HFFc6 (cell line): Measurements from ENCODE around the gene ATP6V1G1. TPM values are rescaled to one million over a fixed set of nuclear protein-coding genes. Genes with fewer than 3 reads are reported as not detected.

Experiments used
- DNase-seq: peaks from one replicate; pipeline ENCODE4 v3.0.0-alpha.2; 2018
- H3K27ac Mint-ChIP-seq: 2 replicates; pipeline ENCODE4 v1.8.0; 2020; ENCODE audit warnings: mild to moderate bottlenecking, mixed read lengths
- H3K27me3 Mint-ChIP-seq: 2 replicates; pipeline ENCODE4 v1.8.0; 2021; ENCODE audit warnings: mild to moderate bottlenecking, moderate library complexity, mixed read lengths; ENCODE audit not compliant: insufficient read depth
- H3K36me3 Mint-ChIP-seq: 2 replicates; pipeline ENCODE4 v1.8.0; 2021; ENCODE audit warnings: low read depth, mixed read lengths
- H3K4me1 Mint-ChIP-seq: 2 replicates; pipeline ENCODE4 v1.8.0; 2020; ENCODE audit warnings: low read depth, mixed read lengths
- H3K4me3 Mint-ChIP-seq: 2 replicates; pipeline ENCODE4 v1.8.0; 2020; ENCODE audit warnings: mild to moderate bottlenecking, moderate library complexity, mixed read lengths
- H3K9me3 Mint-ChIP-seq: 2 replicates; pipeline ENCODE4 v1.8.0; 2020; ENCODE audit warnings: mild to moderate bottlenecking, mixed read lengths
- total RNA-seq, 6 experiments: library from RNA; stranded (reverse); fragmentation: NEBNext Ultra II Directional; extraction: Animal tissue kit (Norgen Biotek cat#: 25700); gene quantifications; 2 replicates in 1 of 6; 3 replicates in 5 of 6; pipeline ENCODE4 v1.2.3, GENCODE V29; 2021
- TF ChIP-seq, protein P1 (sequence below): fragments of 200-600 bp; sonication (generic); IDR thresholded peaks from 2 replicates; pipeline ENCODE4 v1.5.0; 2021; ENCODE audit warnings: antibody characterized with exemption, mild to moderate bottlenecking

Gene ATP6V1G1
- total RNA-seq, 6 experiments from 2014 or later = 74.2 to 104 (median 86.5) TPM

DNA sequence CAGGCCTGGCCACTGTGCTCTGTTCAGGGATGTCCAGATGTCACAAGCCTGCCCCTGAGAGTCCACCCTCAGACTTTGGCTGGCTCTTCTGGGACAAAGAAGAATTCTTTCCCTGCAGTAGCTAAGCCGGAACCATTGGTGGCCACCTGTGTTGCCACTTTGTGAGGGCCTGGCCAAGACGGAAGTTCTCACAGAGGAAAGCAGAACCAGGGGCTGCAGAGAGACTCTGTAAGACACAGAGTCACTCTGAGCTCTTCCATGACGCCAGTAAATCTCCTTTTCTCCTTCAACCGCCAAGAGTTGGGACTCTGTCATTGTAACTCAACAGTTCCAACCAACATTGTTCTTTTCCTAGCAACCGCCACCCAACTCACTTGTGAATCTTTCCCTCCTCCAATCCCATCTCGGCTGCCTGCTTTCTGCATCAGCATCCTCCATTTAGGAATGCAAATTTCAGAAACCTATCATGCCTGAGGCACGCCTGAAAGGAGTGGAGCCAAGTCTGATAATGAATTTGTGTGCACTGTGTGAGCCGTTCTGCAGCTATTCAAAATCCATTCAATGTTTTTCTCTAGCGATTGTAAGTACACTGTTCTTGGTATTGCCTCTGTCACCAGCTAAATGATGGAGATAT is 37.8 kb upstream of the ATP6V1G1 start:
- Mint-ChIP-seq H3K9me3 (no peaks in the 10 kb centered on the region), H3K27ac (peak overlapping the region; percentile 38; the same call in 1 of the 2 replicates)
- TF ChIP-seq, protein P1, sequence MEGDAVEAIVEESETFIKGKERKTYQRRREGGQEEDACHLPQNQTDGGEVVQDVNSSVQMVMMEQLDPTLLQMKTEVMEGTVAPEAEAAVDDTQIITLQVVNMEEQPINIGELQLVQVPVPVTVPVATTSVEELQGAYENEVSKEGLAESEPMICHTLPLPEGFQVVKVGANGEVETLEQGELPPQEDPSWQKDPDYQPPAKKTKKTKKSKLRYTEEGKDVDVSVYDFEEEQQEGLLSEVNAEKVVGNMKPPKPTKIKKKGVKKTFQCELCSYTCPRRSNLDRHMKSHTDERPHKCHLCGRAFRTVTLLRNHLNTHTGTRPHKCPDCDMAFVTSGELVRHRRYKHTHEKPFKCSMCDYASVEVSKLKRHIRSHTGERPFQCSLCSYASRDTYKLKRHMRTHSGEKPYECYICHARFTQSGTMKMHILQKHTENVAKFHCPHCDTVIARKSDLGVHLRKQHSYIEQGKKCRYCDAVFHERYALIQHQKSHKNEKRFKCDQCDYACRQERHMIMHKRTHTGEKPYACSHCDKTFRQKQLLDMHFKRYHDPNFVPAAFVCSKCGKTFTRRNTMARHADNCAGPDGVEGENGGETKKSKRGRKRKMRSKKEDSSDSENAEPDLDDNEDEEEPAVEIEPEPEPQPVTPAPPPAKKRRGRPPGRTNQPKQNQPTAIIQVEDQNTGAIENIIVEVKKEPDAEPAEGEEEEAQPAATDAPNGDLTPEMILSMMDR = no peak

DNA sequence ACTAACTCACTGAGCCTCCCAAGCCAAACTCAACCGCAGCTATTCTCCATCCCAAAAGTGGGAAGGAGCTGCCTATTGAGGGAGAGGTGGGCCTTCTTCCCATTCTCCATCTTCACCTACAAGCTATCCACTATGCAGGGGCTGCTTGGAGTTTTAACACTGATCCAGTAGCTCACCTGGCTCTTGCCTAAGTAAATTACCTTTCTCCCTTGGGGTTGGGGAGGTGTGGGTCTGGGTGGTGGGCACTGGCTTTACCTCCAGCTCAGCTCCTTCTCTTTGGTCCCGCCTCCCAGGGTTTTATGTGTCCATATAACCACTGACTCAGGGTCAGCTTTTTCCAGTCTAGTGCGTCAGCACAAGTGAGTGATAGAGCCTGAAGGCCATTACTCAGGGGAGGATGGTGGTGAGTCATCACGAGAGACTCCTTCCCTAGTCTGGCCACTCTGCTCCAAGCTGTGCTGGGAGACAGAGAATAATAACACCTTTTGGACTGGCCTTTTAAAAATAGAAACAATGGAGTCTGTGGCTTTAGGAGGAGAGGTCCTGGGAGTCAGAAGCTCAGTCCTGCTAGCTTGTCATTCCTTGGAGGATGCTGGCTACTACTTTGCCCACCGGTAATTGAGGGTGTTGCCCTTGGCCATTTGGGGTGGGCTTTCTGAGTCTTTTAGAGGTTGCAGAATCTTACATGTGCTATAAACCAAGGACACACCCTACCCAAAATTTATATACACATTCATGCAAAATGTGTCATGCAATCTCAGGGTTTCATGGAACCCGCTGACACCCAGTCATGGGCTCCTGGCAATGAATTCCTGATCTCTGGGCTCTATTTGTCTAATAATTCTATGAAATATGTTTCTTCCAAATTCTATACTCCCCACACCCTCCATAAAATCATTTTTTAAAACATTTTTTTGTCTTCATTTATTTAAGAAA is 35.6 kb upstream of the ATP6V1G1 start:
- Mint-ChIP-seq H3K4me1 (peaks cover 37% of the 10 kb centered on the region), H3K4me3 (peak overlapping the region; percentile 80), H3K27me3 (peaks cover 4% of the 10 kb centered on the region), H3K36me3 (no peaks in the 10 kb centered on the region; the same call in 1 of the 2 replicates), H3K27ac (peak overlapping the region; percentile 98), H3K9me3 (no peaks in the 10 kb centered on the region)
- TF ChIP-seq, protein P1 = 0 out of 2 replicates have a peak, but pooled peaks have one; percentile 10
- DNase-seq = peak; percentile 99

More for the DNA sequence above, 37.8 kb upstream of the ATP6V1G1 start:
- Mint-ChIP-seq H3K27me3 (peaks cover 4% of the 10 kb centered on the region), H3K4me3 (no peak overlapping the region; the same call in 1 of the 2 replicates), H3K4me1 (peaks cover 46% of the 10 kb centered on the region), H3K36me3 (no peaks in the 10 kb centered on the region; the same call in 1 of the 2 replicates)
- peak; percentile 53 for DNase-seq

DNA sequence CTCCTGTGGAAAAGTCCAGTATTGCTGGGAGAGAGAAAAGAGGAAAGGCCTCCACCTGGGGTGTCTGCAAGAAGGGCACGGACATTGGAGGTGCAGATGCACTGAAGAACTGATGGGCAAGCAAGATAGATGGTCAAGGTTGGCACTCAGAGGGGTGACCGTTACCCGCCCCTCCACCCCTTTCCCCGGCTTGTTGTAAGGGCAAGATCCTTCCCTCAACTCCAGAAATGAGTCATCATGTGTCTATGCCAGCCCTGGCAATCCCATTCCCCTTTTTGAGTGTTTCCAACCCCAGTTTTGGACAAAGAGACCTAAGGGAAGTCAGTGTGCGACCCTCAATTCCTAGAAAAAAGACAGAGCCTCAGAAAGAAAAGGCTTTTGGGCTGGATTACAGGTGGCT is 34.9 kb upstream of the ATP6V1G1 start:
- Mint-ChIP-seq H3K4me1 (peaks cover 31% of the 10 kb centered on the region), H3K4me3 (peak overlapping the region; percentile 80), H3K27me3 (peaks cover 4% of the 10 kb centered on the region), H3K9me3 (no peaks in the 10 kb centered on the region), H3K36me3 (no peaks in the 10 kb centered on the region; the same call in 1 of the 2 replicates), H3K27ac (peak overlapping the region; percentile 98)
- DNase-seq = no peak
- TF ChIP-seq, protein P1 = no peak

DNA sequence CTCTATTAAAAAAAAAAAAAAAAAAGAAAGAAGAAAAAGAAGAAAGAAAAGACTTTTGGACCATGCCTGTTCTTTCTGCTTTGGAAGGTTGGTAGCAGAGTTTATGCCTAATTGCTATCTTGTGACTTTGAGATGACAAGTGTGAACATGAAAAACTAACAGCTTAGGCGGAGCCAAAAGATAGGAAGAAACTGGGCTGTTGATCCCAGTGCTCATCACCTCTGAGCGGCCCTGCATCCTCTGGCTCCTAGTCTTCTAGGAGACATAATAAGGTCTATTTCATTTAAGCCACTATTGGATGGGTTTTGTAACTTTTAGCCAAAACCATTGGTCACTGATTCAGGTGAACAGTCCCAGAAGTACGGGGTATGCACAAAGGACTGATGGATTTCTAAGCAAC is 34.4 kb upstream of the ATP6V1G1 start:
- no peak overlapping the region for H3K4me3 Mint-ChIP-seq
- H3K27ac Mint-ChIP-seq = peak overlapping the region; percentile 98
- TF ChIP-seq, protein P1 = no peak
- H3K4me1 Mint-ChIP-seq = peaks cover 31% of the 10 kb centered on the region
- no peaks in the 10 kb centered on the region; the same call in 1 of the 2 replicates for H3K36me3 Mint-ChIP-seq
- no peak for DNase-seq
- H3K9me3 Mint-ChIP-seq = no peaks in the 10 kb centered on the region
- peaks cover 5% of the 10 kb centered on the region for H3K27me3 Mint-ChIP-seq

DNA sequence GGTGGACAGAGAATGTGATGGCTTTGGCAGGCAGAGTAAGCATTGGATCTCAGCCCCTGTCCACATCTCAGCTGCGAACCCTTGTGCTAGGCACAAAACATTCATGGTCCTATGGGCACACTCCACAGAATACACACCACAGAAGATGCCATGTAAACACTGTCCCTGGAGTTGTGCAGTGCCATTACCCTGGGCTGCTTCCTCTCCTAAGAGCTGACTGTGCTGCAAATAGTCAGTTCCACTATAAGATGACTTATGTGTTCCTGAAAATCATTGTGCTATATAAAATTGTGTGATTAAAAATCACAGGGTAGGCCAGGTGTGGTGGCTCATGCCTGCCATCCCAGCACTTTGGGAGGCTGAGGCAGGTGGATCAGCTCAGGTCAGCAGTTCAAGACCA is 31.9 kb upstream of the ATP6V1G1 start:
- Mint-ChIP-seq H3K27ac (no peak overlapping the region), H3K4me3 (no peak overlapping the region)
- TF ChIP-seq, protein P1 = no peak

More for the DNA sequence above, 31.9 kb upstream of the ATP6V1G1 start:
- DNase-seq = no peak
- no peaks in the 10 kb centered on the region for H3K36me3 Mint-ChIP-seq
- peaks cover 5% of the 10 kb centered on the region; the same call in 1 of the 2 replicates for H3K27me3 Mint-ChIP-seq
- no peaks in the 10 kb centered on the region for H3K9me3 Mint-ChIP-seq
- peaks cover 19% of the 10 kb centered on the region for H3K4me1 Mint-ChIP-seq
